ENCODE measurements around the gene ATP11C. TPM values are rescaled to one million over a fixed set of nuclear protein-coding genes. Genes with fewer than 3 reads are reported as not detected.

The ATP11C gene
- total RNA-seq, 1 experiment from 2014 or later, result 19.0 TPM

DNA sequence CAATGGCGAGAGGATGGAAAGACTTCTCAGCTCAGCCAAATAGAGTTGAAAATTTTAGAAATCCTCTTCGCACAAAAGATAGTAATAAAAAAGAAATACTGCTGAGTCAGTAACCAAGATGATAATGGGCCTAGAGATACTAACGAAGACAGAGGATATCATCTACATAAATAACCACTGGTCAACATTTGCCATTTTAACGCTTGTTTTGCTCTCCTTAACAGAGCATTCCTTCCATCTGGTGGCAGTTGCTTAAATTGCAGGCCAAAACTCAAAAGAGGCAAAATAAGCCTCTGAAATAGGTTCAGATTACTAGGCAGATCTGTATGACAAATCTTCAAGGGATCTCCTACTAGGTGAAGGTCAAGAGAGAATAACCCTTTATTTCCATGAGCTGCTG lies 173.2 kb downstream of the ATP11C start:
- Mint-ChIP-seq H3K4me3 (ENCODE audit: unreplicated experiment) (no peak overlapping the region), H3K27me3 (ENCODE audit: insufficient read depth, unreplicated experiment) (no peaks in the 10 kb centered on the region), H3K9me3 (ENCODE audit: unreplicated experiment) (no peaks in the 10 kb centered on the region), H3K4me1 (ENCODE audit: insufficient read depth, unreplicated experiment) (no peaks in the 10 kb centered on the region), H3K36me3 (ENCODE audit: insufficient read depth, unreplicated experiment) (no peaks in the 10 kb centered on the region), H3K27ac (ENCODE audit: low read depth, unreplicated experiment) (no peak overlapping the region)
- intact Hi-C loops (cut with micrococcal nuclease), result loop anchor here (1.0 to 10.0 kb wide), 4 partner anchors 117 to 982 kb away; no protein-coding TSS in a partner anchor
- TF ChIP-seq CTCF (IDR thresholded peaks at IDR 0.05; ENCODE audit: unreplicated experiment), result peak; percentile 50
- BruUV-seq (replicated peaks), result no TSS peak
- CTCF ChIA-PET, result interaction anchor here (0.6 to 1.9 kb wide), 12 partner anchors 9 to 1240 kb away, joined by 3 to 7 read pairs (median 4); no protein-coding TSS in a partner anchor
- DNase-seq (ENCODE audit: unreplicated experiment), result peak; percentile 40
- POLR2A ChIA-PET, result interaction anchor here (0.7 to 1.3 kb wide), 2 partner anchors 200 to 558 kb away, joined by 3 to 4 read pairs; no protein-coding TSS in a partner anchor

- Mint-ChIP-seq H3K36me3 (ENCODE audit: insufficient read depth, unreplicated experiment) (no peaks in the 10 kb centered on the region), H3K27ac (ENCODE audit: low read depth, unreplicated experiment) (no peak overlapping the region), H3K4me3 (ENCODE audit: unreplicated experiment) (no peak overlapping the region), H3K9me3 (ENCODE audit: unreplicated experiment) (peaks cover 2% of the 10 kb centered on the region), H3K27me3 (ENCODE audit: insufficient read depth, unreplicated experiment) (no peaks in the 10 kb centered on the region), H3K4me1 (ENCODE audit: insufficient read depth, unreplicated experiment) (no peaks in the 10 kb centered on the region)
- no TSS peak for BruUV-seq (replicated peaks)
- no peak for DNase-seq (ENCODE audit: unreplicated experiment)
- POLR2A ChIA-PET, result interaction anchor here (1.3 kb wide), 1 partner anchor 199 kb away, joined by 4 read pairs; no protein-coding TSS in a partner anchor
- intact Hi-C loops (cut with micrococcal nuclease), result loop anchor here (1.0 to 10.0 kb wide), 4 partner anchors 117 to 982 kb away; no protein-coding TSS in a partner anchor
- CTCF ChIA-PET, result interaction anchor here (0.6 to 1.9 kb wide), 15 partner anchors 9 to 1241 kb away, joined by 3 to 7 read pairs (median 4); no protein-coding TSS in a partner anchor
- TF ChIP-seq CTCF (IDR thresholded peaks at IDR 0.05; ENCODE audit: unreplicated experiment), result no peak
These were observed 174.0 kb downstream of the ATP11C start for GRCh38 chrX:139758809-139759208.

- Mint-ChIP-seq H3K4me1 (ENCODE audit: insufficient read depth, unreplicated experiment) (no peaks in the 10 kb centered on the region), H3K27me3 (ENCODE audit: insufficient read depth, unreplicated experiment) (no peaks in the 10 kb centered on the region), H3K4me3 (ENCODE audit: unreplicated experiment) (no peak overlapping the region), H3K27ac (ENCODE audit: low read depth, unreplicated experiment) (no peak overlapping the region), H3K36me3 (ENCODE audit: insufficient read depth, unreplicated experiment) (no peaks in the 10 kb centered on the region), H3K9me3 (ENCODE audit: unreplicated experiment) (peaks cover 8% of the 10 kb centered on the region)
- DNase-seq (ENCODE audit: unreplicated experiment), result no peak
- no peak for TF ChIP-seq CTCF (IDR thresholded peaks at IDR 0.05; ENCODE audit: unreplicated experiment)
- ChIA-PET CTCF (interaction anchor here (0.7 to 1.4 kb wide), 10 partner anchors 9 to 1556 kb away, joined by 3 to 7 read pairs (median 4); no protein-coding TSS in a partner anchor), POLR2A (no interaction called here)
- no TSS peak for BruUV-seq (replicated peaks)
- intact Hi-C loops (cut with micrococcal nuclease), result loop anchor here (5.0 to 10.0 kb wide), 3 partner anchors 116 to 981 kb away; no protein-coding TSS in a partner anchor
These were observed 174.6 kb downstream of the ATP11C start for GRCh38 chrX:139758250-139758649.

DNA sequence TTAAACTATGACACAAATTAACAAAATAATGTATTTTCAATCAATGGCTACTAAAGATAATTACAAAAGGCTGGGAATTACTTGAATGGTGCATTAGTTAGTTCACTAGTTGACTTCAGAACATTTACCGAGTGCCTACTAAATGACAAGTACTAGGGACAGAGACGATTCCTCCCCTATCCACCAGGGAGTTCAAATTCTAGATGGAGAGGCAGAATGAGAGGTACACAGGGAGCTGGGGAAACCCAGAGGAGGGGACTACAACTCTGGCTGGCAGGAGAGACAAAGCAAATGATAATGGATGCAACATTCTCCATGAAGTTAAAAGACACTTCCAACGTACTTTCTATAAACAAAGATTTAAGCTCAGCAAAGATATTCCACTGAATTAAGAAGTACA lies 181.8 kb downstream of the ATP11C start:
- ChIA-PET CTCF (interaction anchor here (2.2 kb wide), 1 partner anchor 8 kb away, joined by 7 read pairs; no protein-coding TSS in a partner anchor), POLR2A (interaction anchor here (0.6 kb wide), 1 partner anchor 15 kb away, joined by 3 read pairs; no protein-coding TSS in a partner anchor)
- Mint-ChIP-seq H3K4me3 (ENCODE audit: unreplicated experiment) (no peak overlapping the region), H3K9me3 (ENCODE audit: unreplicated experiment) (peaks cover 9% of the 10 kb centered on the region), H3K27ac (ENCODE audit: low read depth, unreplicated experiment) (no peak overlapping the region), H3K27me3 (ENCODE audit: insufficient read depth, unreplicated experiment) (no peaks in the 10 kb centered on the region), H3K36me3 (ENCODE audit: insufficient read depth, unreplicated experiment) (peaks cover 5% of the 10 kb centered on the region), H3K4me1 (ENCODE audit: insufficient read depth, unreplicated experiment) (no peaks in the 10 kb centered on the region)
- intact Hi-C loops (cut with micrococcal nuclease), result loop anchor here (10.0 kb wide), 1 partner anchor 906 kb away; no protein-coding TSS in a partner anchor
- no peak for TF ChIP-seq CTCF (IDR thresholded peaks at IDR 0.05; ENCODE audit: unreplicated experiment)
- no peak for DNase-seq (ENCODE audit: unreplicated experiment)
- no TSS peak for BruUV-seq (replicated peaks)

Data from MCF 10A (cell line).